Activated T-cell treated with anti-CD3 and anti-CD28 coated beads, Interleukin-2, amount 50 U/mL, for 4 hours (primary cell): ENCODE results near the gene ZNF660. TPM values are rescaled to one million over a fixed set of nuclear protein-coding genes. Genes with fewer than 3 reads are reported as not detected.
A peak's percentile ranks its signal among the peaks of the same experiment; 100 is the strongest.
"Not testable (repeated sequence)": the region's sequence is repeated elsewhere in the genome, so short reads cannot be mapped to it uniquely, and the experiment has no call there.

Source experiments
- ATAC-seq, 2 donors: fragments of 200-7000 bp; cut with Tn5 transposase; one replicate each; pipeline ENCODE4 v1.10.0; 2021
- DNase-seq: peaks from one replicate; pipeline ENCODE4 v3.0.0-alpha.2; 2020
- H3K27me3 Mint-ChIP-seq: one replicate; pipeline ENCODE4 v1.8.0; 2021; ENCODE audit warnings: low read depth, mixed read lengths
- H3K36me3 Mint-ChIP-seq: one replicate; pipeline ENCODE4 v1.8.0; 2022; ENCODE audit warnings: mixed read lengths; ENCODE audit not compliant: insufficient read depth
- H3K4me1 Mint-ChIP-seq: one replicate; pipeline ENCODE4 v1.8.0; 2021; ENCODE audit warnings: low read depth, mixed read lengths
- H3K4me3 Mint-ChIP-seq: one replicate; pipeline ENCODE4 v1.8.0; 2021; ENCODE audit warnings: mild to moderate bottlenecking, moderate library complexity, mixed read lengths
- H3K9me3 Mint-ChIP-seq: one replicate; pipeline ENCODE4 v1.8.0; 2021; ENCODE audit warnings: mixed read lengths
- total RNA-seq, 3 donors: library from RNA; stranded (reverse); gene quantifications; one replicate each; pipeline ENCODE4 v1.2.1, GENCODE V29; 2021

Gene ZNF660
- total RNA-seq = under 1 TPM; 0.52 to 0.71 (median 0.66) TPM

GRCh38 chr3:44584646-44585501 is at the start of gene ZNF660:
ZNF660 (plus strand) TSS chr3:44584964; CDS start chr3:44594194, 9,230 bp downstream.
- DNase-seq (no peak), ATAC-seq (peak; percentile 48 to 67)
- peaks cover 11% of the 10 kb centered on the region for H3K9me3 Mint-ChIP-seq
- peaks cover 15% of the 10 kb centered on the region for H3K36me3 Mint-ChIP-seq
- peak within 1 kb of the TSS; percentile 52 for H3K4me3 Mint-ChIP-seq
- H3K27me3 Mint-ChIP-seq = peaks cover 54% of the 10 kb centered on the region
- H3K4me1 Mint-ChIP-seq = peaks cover 3% of the 10 kb centered on the region

- DNase-seq (no peak), ATAC-seq (no peak)
- H3K4me3 Mint-ChIP-seq = no peak overlapping the region
- H3K27me3 Mint-ChIP-seq = peaks cover 39% of the 10 kb centered on the region
- no peaks in the 10 kb centered on the region for H3K36me3 Mint-ChIP-seq
- no peaks in the 10 kb centered on the region for H3K4me1 Mint-ChIP-seq
- no peaks in the 10 kb centered on the region for H3K9me3 Mint-ChIP-seq
These were observed 49.4 kb upstream of the ZNF660 start for GRCh38 chr3:44535364-44535763.

GRCh38 chr3:44544811-44545210 is 40.0 kb upstream of the ZNF660 start:
- H3K27me3 Mint-ChIP-seq = peaks cover 14% of the 10 kb centered on the region
- H3K36me3 Mint-ChIP-seq, H3K9me3 Mint-ChIP-seq, DNase-seq, ATAC-seq, H3K4me1 Mint-ChIP-seq, H3K4me3 Mint-ChIP-seq: not testable (repeated sequence)

GRCh38 chr3:44554626-44555592 is 29.9 kb upstream of the ZNF660 start, which contains the start of gene ZKSCAN7:
ZKSCAN7 (plus strand) TSS chr3:44555193; CDS start chr3:44557048, 1,855 bp downstream.
- peak within 1 kb of the TSS; percentile 90 for H3K4me3 Mint-ChIP-seq
- DNase-seq = peak; percentile 50
- peaks cover 19% of the 10 kb centered on the region for H3K4me1 Mint-ChIP-seq

GRCh38 chr3:44555723-44556122 is 29.0 kb upstream of the ZNF660 start:
- no peaks in the 10 kb centered on the region for H3K27me3 Mint-ChIP-seq
- ATAC-seq (peak; percentile 8 to 16), DNase-seq (no peak)
- peaks cover 5% of the 10 kb centered on the region for H3K9me3 Mint-ChIP-seq
- H3K4me1 Mint-ChIP-seq = peaks cover 19% of the 10 kb centered on the region
- H3K4me3 Mint-ChIP-seq = peak overlapping the region; percentile 90
- H3K36me3 Mint-ChIP-seq = peaks cover 15% of the 10 kb centered on the region

More at GRCh38 chr3:44554626-44555592, 29.9 kb upstream of the ZNF660 start, which contains the start of gene ZKSCAN7:
- peaks cover 12% of the 10 kb centered on the region for H3K36me3 Mint-ChIP-seq
- ATAC-seq = peak; percentile 76
- no peaks in the 10 kb centered on the region for H3K27me3 Mint-ChIP-seq
- H3K9me3 Mint-ChIP-seq = peaks cover 5% of the 10 kb centered on the region

GRCh38 chr3:44557074-44557473 is 27.7 kb upstream of the ZNF660 start:
- peaks cover 25% of the 10 kb centered on the region for H3K36me3 Mint-ChIP-seq
- H3K9me3 Mint-ChIP-seq = peaks cover 10% of the 10 kb centered on the region
- peaks cover 19% of the 10 kb centered on the region for H3K4me1 Mint-ChIP-seq
- no peak overlapping the region for H3K4me3 Mint-ChIP-seq
- no peak for ATAC-seq
- H3K27me3 Mint-ChIP-seq = no peaks in the 10 kb centered on the region
- no peak for DNase-seq

- no peaks in the 10 kb centered on the region for H3K27me3 Mint-ChIP-seq
- DNase-seq = no peak
- peaks cover 7% of the 10 kb centered on the region for H3K4me1 Mint-ChIP-seq
- ATAC-seq = no peak
- peaks cover 14% of the 10 kb centered on the region for H3K9me3 Mint-ChIP-seq
- H3K4me3 Mint-ChIP-seq = no peak overlapping the region
- peaks cover 41% of the 10 kb centered on the region for H3K36me3 Mint-ChIP-seq
These were observed 23.7 kb upstream of the ZNF660 start for GRCh38 chr3:44561076-44561475.

GRCh38 chr3:44562147-44562546 is 22.6 kb upstream of the ZNF660 start:
- Mint-ChIP-seq H3K4me1 (no peaks in the 10 kb centered on the region), H3K27me3 (no peaks in the 10 kb centered on the region), H3K9me3 (peaks cover 17% of the 10 kb centered on the region), H3K4me3 (no peak overlapping the region), H3K36me3 (peaks cover 47% of the 10 kb centered on the region)
- ATAC-seq = no peak
- DNase-seq = no peak

- H3K9me3 Mint-ChIP-seq = peaks cover 57% of the 10 kb centered on the region
- no peak overlapping the region for H3K4me3 Mint-ChIP-seq
- H3K36me3 Mint-ChIP-seq = peaks cover 66% of the 10 kb centered on the region
- no peaks in the 10 kb centered on the region for H3K4me1 Mint-ChIP-seq
- no peaks in the 10 kb centered on the region for H3K27me3 Mint-ChIP-seq
- ATAC-seq (no peak), DNase-seq (no peak)
These were observed 16.2 kb upstream of the ZNF660 start for GRCh38 chr3:44568561-44568960.

- no peaks in the 10 kb centered on the region for H3K4me1 Mint-ChIP-seq
These were observed 13.7 kb upstream of the ZNF660 start for GRCh38 chr3:44571024-44571423.

GRCh38 chr3:44576613-44577012 is 8.2 kb upstream of the ZNF660 start:
- DNase-seq (no peak), ATAC-seq (no peak)
- peaks cover 21% of the 10 kb centered on the region for H3K9me3 Mint-ChIP-seq
- no peaks in the 10 kb centered on the region for H3K27me3 Mint-ChIP-seq
- H3K36me3 Mint-ChIP-seq = peaks cover 10% of the 10 kb centered on the region
- no peak overlapping the region for H3K4me3 Mint-ChIP-seq
- no peaks in the 10 kb centered on the region for H3K4me1 Mint-ChIP-seq

More at GRCh38 chr3:44571024-44571423, 13.7 kb upstream of the ZNF660 start:
- ATAC-seq (no peak), DNase-seq (no peak)
- Mint-ChIP-seq H3K27me3 (no peaks in the 10 kb centered on the region), H3K9me3 (peaks cover 55% of the 10 kb centered on the region), H3K36me3 (peaks cover 51% of the 10 kb centered on the region), H3K4me3 (no peak overlapping the region)

GRCh38 chr3:44577354-44577952 is 7.3 kb upstream of the ZNF660 start:
- H3K36me3 Mint-ChIP-seq, H3K4me3 Mint-ChIP-seq, H3K27me3 Mint-ChIP-seq, ATAC-seq, H3K4me1 Mint-ChIP-seq, DNase-seq: not testable (repeated sequence)
- peaks cover 15% of the 10 kb centered on the region for H3K9me3 Mint-ChIP-seq

- DNase-seq, H3K4me1 Mint-ChIP-seq, H3K36me3 Mint-ChIP-seq, ATAC-seq, H3K9me3 Mint-ChIP-seq, H3K27me3 Mint-ChIP-seq, H3K4me3 Mint-ChIP-seq: not testable (repeated sequence)
These were observed 6.4 kb upstream of the ZNF660 start for GRCh38 chr3:44578316-44578715.
